TTC549 (cell line): ENCODE results near the gene TYW1B.
"Not testable (repeated sequence)": the region's sequence is repeated elsewhere in the genome, so short reads cannot be mapped to it uniquely, and the experiment has no call there.

Experiments
- FAIRE-seq: peaks from 2 replicates; lab custom pipeline; 2012; peaks lifted over from hg19 to GRCh38; lab: Jason Lieb, UNC

TYW1B gene

DNA sequence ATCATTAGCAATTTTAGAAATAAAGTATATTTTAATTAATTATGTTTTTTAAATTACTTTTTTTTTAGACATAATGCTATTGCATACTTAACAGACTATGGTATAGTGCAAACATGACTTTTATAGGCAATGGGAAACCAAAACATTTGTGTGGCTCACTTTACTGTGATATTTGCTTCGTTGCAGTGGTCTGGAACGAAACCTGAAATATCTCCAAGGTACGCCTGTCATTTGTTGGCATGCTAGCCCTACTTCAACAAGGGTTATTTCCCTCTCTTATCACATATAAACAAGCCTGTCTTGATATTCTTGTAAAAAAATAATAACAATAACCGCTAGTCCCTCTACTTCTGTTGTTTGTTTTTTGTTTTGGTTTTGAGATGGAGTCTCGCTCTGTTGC is 74.2 kb downstream of the TYW1B start:
- FAIRE-seq = no peak

GRCh38 chr7:72753229-72753628 is 74.8 kb downstream of the TYW1B start:
- not testable (repeated sequence) for FAIRE-seq

DNA sequence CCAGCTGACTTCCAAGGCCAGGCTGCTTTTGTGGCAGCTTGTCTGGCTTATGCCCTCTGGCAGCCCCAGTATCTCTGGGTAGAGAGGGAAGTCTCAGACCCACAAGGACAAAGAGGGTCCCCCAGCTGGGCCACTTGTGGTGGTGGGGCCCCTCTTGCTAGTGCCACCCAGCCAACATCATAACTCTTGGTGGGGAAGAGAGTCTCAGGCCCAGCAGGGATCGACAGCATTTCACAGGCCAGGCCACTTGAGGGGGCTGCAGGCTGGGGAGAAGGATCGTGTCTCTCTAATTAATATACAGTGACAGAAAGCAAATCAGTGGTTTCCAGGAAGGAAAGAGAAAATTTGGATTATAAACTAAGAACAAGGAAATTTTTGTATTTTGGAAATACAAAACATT is 76.0 kb downstream of the TYW1B start:
- FAIRE-seq = no peak

GRCh38 chr7:72751378-72751777 is 76.6 kb downstream of the TYW1B start:
- no peak for FAIRE-seq

GRCh38 chr7:72748649-72749048 is 79.4 kb downstream of the TYW1B start:
- FAIRE-seq = not testable (repeated sequence)

DNA sequence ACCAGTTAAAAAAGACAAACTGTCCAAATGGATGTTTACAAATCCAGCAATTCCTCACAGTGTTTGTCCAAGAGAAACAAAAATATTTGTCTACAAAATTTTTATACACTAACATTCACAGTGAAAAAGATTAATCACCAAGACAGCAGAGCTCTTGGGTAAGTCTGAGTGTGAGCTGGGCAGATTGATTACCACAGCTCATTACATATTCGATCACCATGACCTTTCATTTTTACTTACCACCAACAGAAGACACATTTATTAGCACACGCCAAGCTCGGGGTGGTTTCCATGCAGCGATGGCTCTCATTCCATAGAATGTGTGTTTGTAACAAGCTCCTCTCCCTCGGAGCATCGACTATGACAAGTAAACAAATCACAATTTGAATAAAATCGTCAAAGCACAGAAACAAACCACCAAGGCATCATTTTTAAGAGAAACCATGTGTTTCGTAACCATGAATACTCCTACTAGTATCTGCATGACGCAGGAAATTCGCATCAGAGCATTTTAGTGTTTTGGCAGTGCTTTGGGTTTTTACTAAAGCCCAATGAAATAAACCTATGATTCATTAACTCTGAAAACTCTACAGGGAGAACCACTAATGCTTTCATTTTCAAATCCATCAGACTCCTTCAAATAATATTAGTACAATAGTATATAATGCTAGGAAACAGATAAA is 83.6 kb downstream of the TYW1B start:
- not testable (repeated sequence) for FAIRE-seq

DNA sequence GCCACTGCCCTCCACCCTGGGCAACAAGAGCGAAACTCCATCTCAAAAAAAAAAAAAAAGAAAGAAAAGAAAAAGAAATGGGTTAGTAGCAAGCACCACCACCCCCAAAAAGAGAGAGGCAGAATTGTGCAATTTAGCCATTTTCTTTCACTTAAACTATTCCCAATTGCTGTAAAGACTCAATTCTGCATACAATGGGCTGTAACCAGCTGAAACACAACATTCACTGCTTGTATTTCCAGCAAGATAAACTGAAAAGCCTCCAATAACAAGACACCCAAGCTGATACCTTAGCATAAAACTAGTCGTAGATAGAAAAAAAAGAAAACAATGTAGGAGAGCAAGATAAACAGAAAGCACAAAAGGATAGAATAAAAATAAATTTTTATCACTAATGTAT is 84.2 kb downstream of the TYW1B start:
- FAIRE-seq = not testable (repeated sequence)

DNA sequence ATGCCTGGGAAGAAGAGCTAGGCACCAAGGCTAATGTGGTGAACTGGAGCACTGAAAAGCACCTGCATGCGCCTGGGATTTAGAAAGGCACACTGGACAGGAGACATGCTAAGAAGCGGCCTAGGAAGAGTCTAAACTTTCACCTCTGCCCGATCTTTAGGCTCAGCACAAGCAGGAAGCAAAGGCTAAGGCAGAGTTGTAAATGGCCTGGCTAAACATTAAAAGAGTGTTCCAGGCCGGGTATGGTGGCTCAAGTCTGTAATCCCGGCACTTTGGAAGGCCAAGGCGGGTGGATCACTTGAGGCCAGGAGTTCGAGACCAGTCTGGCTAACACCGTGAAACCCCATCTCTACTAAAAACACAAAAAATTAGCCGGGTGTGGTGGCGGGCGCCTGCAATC is 88.3 kb downstream of the TYW1B start:
- FAIRE-seq = not testable (repeated sequence)

DNA sequence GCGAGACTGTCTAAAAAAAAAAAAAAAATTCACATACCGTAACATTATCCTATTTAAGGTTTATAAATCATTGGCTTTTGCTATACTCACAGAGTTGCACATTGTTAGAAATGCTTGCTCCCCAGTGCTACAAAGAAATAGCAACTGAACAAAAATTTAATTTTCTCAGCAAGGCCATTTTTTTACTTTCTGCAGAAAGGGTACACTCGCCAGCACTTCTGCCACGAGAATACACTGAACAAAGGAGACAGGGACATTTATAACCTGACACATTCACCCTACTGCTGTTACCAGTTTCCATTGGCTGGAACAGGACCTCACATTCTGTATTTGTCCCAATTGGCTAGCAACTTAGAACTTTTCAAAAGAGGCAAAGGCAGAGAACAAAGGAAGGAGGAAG is 92.1 kb downstream of the TYW1B start:
- not testable (repeated sequence) for FAIRE-seq

DNA sequence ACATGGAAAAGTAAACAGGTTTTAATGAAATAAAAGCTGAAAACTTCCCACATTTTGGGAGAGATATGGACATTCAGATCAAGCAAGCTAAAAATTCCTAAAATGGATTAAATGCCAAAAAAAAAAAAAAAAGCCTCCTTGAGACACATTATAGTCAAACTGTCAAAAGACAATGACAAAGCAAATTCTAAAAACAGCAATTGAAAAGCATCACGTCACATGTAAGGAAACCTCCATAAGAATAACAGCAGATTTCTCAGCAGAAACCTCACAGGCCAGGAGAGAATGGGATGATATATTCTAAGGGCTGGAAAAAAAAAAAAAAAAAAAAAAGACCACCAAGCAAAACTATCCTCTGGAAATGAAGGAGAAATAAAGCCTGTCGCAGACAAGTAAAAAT is 97.2 kb downstream of the TYW1B start:
- FAIRE-seq = not testable (repeated sequence)

DNA sequence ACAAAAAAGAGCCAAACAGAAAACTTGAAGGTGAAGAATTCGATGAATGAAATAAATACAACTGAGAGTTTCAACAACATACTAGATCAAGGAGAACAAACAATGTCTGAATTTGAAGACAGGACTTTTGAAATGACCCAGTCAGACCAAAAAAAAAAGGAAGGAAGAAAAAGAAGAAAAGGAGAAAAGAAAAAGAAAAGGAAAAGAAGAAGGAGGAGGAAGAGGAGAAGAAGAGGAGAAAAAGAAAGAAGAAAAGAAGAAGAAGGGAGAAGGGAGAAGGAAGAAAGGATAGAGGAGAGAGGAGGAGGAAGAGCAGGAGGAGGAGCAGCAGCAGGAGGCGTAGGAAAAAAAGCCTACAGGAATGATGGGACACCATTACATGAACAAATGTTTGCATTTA is 97.6 kb downstream of the TYW1B start:
- not testable (repeated sequence) for FAIRE-seq

DNA sequence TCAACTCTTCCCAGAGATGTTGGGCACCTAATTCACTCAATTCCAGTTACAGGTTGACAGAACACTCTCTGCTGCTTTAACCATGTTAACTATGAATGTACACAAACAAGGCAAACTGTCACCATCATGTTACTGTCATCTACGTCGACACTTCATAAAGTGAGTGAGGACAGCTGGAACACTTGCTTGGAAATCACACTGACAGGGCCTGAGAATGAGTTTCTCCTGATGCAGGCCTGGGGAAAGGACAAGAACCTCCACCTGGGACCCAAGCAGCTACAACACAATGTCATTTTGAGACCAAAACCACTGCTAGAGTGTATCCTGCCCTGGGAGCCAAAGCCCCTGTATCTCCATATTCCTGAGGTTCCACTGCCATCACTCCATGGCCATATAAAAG is 98.9 kb downstream of the TYW1B start:
- not testable (repeated sequence) for FAIRE-seq

- FAIRE-seq = not testable (repeated sequence)
These were observed 105.3 kb downstream of the TYW1B start for GRCh38 chr7:72722694-72723093.

DNA sequence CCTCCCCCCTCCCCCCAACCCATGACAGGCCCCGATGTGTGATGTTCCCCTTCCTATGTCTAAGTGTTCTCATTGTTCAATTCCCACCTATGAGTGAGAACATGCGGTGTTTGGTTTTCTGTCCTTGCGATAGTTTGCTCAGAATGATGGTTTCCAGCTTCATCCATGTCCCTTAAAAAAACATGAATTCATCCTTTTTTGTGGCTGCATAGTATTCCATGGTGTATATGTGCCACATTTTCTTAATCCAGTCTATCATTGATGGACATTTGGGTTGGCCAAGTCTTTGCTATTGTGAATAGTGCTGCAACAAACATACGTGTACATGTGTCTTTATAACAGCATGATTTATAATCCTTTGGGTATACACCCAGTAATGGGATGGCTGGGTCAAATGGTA is 107.1 kb downstream of the TYW1B start:
- FAIRE-seq = not testable (repeated sequence)

DNA sequence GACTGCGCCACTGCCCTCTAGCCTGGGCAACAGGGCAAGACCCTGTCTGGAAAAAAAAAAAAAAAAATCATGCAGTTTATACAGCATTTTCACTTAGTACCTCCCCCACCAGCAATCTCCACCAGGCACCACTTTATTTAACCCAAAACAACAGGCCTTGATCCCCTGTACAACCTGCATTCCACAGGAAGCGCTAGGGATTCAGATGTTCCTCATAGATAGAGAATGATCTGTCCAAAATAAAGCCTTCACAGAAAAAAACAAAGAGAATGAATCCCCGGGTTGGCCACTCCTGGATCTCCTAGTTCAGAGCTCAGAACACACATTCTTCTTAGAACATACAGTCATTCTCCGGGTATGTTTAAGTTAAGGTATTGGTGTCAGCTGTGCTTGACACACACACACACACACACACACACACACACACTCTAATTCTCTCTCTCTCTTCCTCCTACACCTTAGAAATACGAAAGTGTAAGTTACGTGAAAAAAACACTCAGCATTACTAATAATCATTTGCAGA is 110.7 kb downstream of the TYW1B start:
- not testable (repeated sequence) for FAIRE-seq

- not testable (repeated sequence) for FAIRE-seq
These were observed 116.1 kb downstream of the TYW1B start for GRCh38 chr7:72711927-72712326.

GRCh38 chr7:72710983-72711382 is 117.0 kb downstream of the TYW1B start:
- no peak for FAIRE-seq

GRCh38 chr7:72709909-72710308 is 118.1 kb downstream of the TYW1B start:
- no peak for FAIRE-seq

DNA sequence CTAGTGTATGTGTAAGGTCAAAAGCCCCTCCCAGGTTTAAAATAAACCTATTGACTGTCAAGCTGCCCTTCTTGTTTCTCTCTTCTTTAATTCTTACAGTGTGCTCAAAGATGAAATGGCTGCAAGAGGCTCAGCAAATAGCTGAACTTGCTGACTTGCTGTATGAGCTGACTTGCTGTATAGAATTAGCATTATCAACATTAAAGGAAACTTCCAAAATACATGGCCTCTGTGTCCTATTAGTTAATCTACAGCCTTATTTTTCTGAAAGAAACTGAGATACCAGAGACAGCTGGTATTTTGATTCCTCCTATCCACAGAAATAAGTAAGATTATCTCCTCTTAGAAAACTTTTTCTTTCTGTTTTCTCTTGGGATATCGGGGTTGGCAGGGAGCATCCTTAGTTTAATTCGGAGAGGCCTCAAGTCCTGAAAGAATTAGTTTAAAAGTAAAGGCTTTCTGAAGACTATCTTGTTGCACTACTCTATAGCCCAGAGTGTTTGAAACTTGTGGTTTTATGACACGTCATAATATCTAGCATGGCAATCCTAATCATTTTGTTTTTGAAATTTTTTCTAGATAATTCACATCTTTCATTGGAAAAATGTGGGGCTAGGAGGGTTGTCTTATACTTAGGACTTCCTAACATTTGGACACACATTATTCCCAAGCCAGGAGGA is 119.5 kb downstream of the TYW1B start:
- FAIRE-seq = not testable (repeated sequence)

GRCh38 chr7:72706521-72706920 is 121.5 kb downstream of the TYW1B start:
- FAIRE-seq = no peak

GRCh38 chr7:72705693-72706092 is 122.3 kb downstream of the TYW1B start:
- FAIRE-seq = not testable (repeated sequence)

DNA sequence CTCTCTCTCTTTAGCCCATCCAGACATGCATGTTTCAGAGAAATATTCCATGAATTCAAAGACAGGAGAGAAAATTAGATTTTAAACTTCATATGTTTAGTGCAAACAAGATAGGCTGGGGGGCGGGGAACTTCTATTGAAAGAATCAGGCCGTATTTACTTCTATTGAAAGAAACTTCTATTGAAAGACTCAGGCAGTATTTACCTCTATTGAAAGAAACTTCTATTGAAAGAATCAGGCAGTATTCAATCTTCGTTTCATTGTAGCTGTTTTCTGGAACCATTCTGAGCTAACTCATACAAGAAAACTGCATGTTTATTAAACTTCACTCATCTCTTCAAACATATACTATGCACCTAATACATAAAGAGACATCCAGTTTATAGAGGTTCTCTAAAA is 123.1 kb downstream of the TYW1B start:
- FAIRE-seq = no peak

- FAIRE-seq = not testable (repeated sequence)
These were observed 127.5 kb downstream of the TYW1B start for GRCh38 chr7:72700548-72700947.

DNA sequence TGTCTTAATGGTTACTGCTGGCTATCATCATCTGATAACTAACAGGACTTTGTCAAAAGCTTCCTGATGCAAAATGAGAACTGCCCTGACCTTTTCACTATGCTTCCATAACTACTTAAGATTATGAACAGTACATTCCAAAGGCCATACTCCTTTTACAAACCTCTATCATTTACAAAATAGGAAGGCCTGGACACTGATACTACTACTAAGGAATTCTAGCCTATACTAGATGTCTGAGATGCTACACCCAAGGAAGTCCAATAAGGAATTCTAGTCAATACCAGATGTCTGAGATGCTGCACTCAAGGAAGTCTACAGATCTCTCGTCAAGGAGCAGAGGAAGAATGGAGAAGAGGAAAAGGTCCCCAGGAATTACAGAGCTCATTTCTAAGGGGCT is 130.9 kb downstream of the TYW1B start:
- FAIRE-seq = peak; percentile 13
